Panc1 (cell line): ENCODE results near the gene CIBAR2.

Experiments used
- CTCF ChIP-seq: fragments of 450-650 bp; IDR thresholded peaks from 2 replicates; pipeline ENCODE4 v1.5.1; 2017; ENCODE audit warnings: mild to moderate bottlenecking
- POLR2AphosphoS5 ChIP-seq: IDR thresholded peaks from 2 replicates; pipeline ENCODE4 v1.6.1; 2012; ENCODE audit warnings: mild to moderate bottlenecking, low read depth, low read length, moderate library complexity
- REST ChIP-seq, 2 experiments: IDR thresholded peaks; 2 replicates each; pipeline ENCODE4 v1.6.1; 2011 to 2012; ENCODE audit warnings: low read depth in 2 of 2, control low read depth in 1 of 2, low read length in 1 of 2, mild to moderate bottlenecking in 1 of 2, moderate library complexity in 1 of 2; ENCODE audit not compliant: insufficient read depth in 1 of 2
- SIN3A ChIP-seq: IDR thresholded peaks from 2 replicates; pipeline ENCODE4 v1.6.1; 2012; ENCODE audit warnings: low read depth, mild to moderate bottlenecking, low read length, moderate library complexity, borderline replicate concordance; ENCODE audit not compliant: insufficient read depth
- TCF7L2 ChIP-seq: IDR thresholded peaks from 2 replicates; pipeline ENCODE4 v1.6.1; 2011; ENCODE audit warnings: mild to moderate bottlenecking, low read depth, low read length, inconsistent platforms

DNA sequence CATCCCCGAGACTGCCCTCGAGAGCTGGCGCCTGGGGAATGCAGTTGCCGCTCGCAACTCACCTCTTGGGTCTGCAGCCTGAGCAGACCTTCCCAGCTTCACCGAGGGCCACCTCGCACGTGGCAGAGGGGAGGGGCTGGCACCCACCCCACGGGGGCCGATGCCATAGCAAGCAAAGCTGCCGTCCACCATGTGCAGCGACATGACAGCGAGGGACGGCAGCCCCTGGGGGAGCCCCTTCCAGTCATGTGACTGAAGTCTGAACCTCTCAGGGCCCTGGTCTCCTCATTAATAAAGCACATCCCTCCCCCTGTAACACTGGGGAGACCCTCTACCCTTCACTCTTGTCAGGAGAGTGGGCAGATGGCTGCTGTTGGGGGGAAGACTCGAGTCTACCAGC, 30.5 kb downstream of the CIBAR2 start:
- TF ChIP-seq POLR2AphosphoS5 (no peak), CTCF (no peak), REST (IDR thresholded peaks at IDR 0.05; ENCODE audit: insufficient read depth in 1 of 2, low read depth in 2 of 2, low read length in 1 of 2) (no peak), SIN3A (no peak), TCF7L2 (no peak)
